ENCODE results near the gene SEMA4B. TPM values are rescaled to one million over a fixed set of nuclear protein-coding genes. Genes with fewer than 3 reads are reported as not detected.

The SEMA4B gene
- polyA plus RNA-seq (58.7 to 95.1 TPM (median 72.7 TPM) in 3 replicates), polyA minus RNA-seq (129 to 210 TPM (median 133 TPM) in 3 replicates)
- 14.0 TPM for polyA plus RNA-seq (2011; ENCODE audit: low read depth)
- 21.2 and 40.8 TPM in 2 replicates for polyA plus RNA-seq (2011; cell fraction: cytosol; rRNA removed)
- polyA plus RNA-seq (2011; cell fraction: nucleus; rRNA removed) = 116 and 175 TPM in 2 replicates
- 41.9 and 85.6 TPM in 2 replicates for polyA plus RNA-seq (2012; ENCODE audit: low replicate concordance)
- polyA minus RNA-seq (2011; cell fraction: cytosol; rRNA and poly(A)+ RNA removed) = 184 TPM
- polyA minus RNA-seq (2011; cell fraction: nucleus; rRNA and poly(A)+ RNA removed) = 289 and 325 TPM in 2 replicates

- dilution Hi-C loops (cut with MboI; ENCODE audit: extremely low pct_ligation_motif_present, low sequenced_read_pairs) = no loop called here
- FAIRE-seq (no peak), DNase-seq (ENCODE audit: low read depth, low spot score) (no peak)
- peak within 1 kb of the TSS; percentile 67 for H3K27ac ChIP-seq (ENCODE audit: control insufficient read depth, insufficient read depth, low read length)
- TF ChIP-seq EZH2 (IDR thresholded peaks at IDR 0.05; ENCODE audit: low read length) = no peak
- TF ChIP-seq CTCF (optimal IDR thresholded peaks at IDR 0.05 in 1 of 3, IDR thresholded peaks at IDR 0.05 in 1 of 3, conservative IDR thresholded peaks at IDR 0.05 in 1 of 3; ENCODE audit: extremely low read depth in 1 of 3, insufficient read depth in 2 of 3, low read length in 3 of 3) = no peak
- H3K9me3 ChIP-seq (ENCODE audit: control insufficient read depth, low read depth, low read length) = no peaks in the 10 kb centered on the region
- peak within 1 kb of the TSS; percentile 94 for H3K4me2 ChIP-seq (ENCODE audit: control insufficient read depth, extremely low read depth, insufficient read depth, low read depth, low read length)
- peaks cover 8% of the 10 kb centered on the region for H3K9me1 ChIP-seq (ENCODE audit: control insufficient read depth, extremely low read depth, insufficient read depth, low read length)
- H4K20me1 ChIP-seq (ENCODE audit: control insufficient read depth, extremely low read depth, insufficient read depth, low read length) = peaks cover 3% of the 10 kb centered on the region
- no peaks in the 10 kb centered on the region for H3K27me3 ChIP-seq (ENCODE audit: control insufficient read depth, extremely low read depth, insufficient read depth, low read length)
- peaks cover 61% of the 10 kb centered on the region for H3K79me2 ChIP-seq (ENCODE audit: control insufficient read depth, insufficient read depth, low read length)
- H3K9ac ChIP-seq (ENCODE audit: control insufficient read depth, extremely low read depth, insufficient read depth, low read length) = peak within 1 kb of the TSS; percentile 80
- H3K4me1 ChIP-seq (ENCODE audit: control insufficient read depth, extremely low read depth, insufficient read depth, low read length) = peaks cover 44% of the 10 kb centered on the region
- H2AFZ ChIP-seq (ENCODE audit: control insufficient read depth, low read length) = no peak within 1 kb of the TSS
- peaks cover 8 to 28% of the 10 kb centered on the region in 2 experiments for H3K36me3 ChIP-seq (ENCODE audit: control insufficient read depth in 2 of 2, extremely low read depth in 1 of 2, insufficient read depth in 2 of 2, low read length in 2 of 2)
- H3K4me3 ChIP-seq (ENCODE audit: control insufficient read depth in 2 of 3, extremely low read depth in 1 of 3, insufficient read depth in 2 of 3, low read depth in 1 of 3, low read length in 3 of 3) = peak within 1 kb of the TSS; percentile 81 to 99 (median 82)
Observed at GRCh38 chr15:90201130-90201943, at the start of gene SEMA4B. SEMA4B (plus strand) TSS chr15:90201330; CDS start chr15:90201579, 249 bp downstream.

DNA sequence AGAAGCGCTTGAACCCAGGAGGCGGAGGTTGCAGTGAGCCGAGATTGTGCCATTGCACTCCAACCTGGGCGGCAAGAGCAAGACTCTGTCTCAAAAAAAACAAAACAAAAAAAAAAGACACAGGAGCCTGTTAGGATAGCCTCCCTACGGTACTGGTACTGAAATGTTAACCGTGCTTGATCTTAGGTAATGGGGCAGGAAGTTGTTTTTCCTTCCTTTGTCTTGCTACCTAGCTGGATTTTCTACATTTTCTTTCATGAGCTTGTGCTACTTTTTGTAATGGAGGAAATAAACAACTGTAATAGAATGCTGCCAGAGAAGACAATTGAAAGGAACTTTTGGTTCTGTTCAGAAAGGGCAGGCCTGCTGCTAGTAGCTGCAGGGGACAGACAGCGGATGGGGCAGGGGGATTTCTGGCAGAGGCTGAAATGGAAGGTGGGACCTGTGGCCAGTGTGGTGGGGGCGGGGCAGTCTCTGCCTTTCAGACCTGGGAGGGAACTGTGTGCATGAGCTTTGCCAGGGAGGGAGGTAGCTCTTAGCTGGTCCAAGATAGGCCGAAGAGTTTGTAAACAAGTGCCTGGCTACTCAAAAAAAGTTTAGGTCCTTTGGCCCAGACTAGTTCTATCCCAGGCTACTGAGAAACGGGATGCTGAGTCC, 49.0 kb upstream of the SEMA4B start:
- no peaks in the 10 kb centered on the region for H3K9me1 ChIP-seq (ENCODE audit: control insufficient read depth, extremely low read depth, insufficient read depth, low read length)
- FAIRE-seq = no peak
- no peak overlapping the region for H3K4me2 ChIP-seq (ENCODE audit: control insufficient read depth, extremely low read depth, insufficient read depth, low read depth, low read length)
- no peaks in the 10 kb centered on the region for H3K4me1 ChIP-seq (ENCODE audit: control insufficient read depth, extremely low read depth, insufficient read depth, low read length)
- H3K79me2 ChIP-seq (ENCODE audit: control insufficient read depth, insufficient read depth, low read length) = no peaks in the 10 kb centered on the region
- H3K4me3 ChIP-seq (ENCODE audit: control insufficient read depth in 2 of 3, extremely low read depth in 1 of 3, insufficient read depth in 2 of 3, low read depth in 1 of 3, low read length in 3 of 3) = no peak overlapping the region
- TF ChIP-seq EZH2 (IDR thresholded peaks at IDR 0.05; ENCODE audit: low read length) = no peak
- no peak for TF ChIP-seq CTCF (optimal IDR thresholded peaks at IDR 0.05 in 1 of 3, IDR thresholded peaks at IDR 0.05 in 1 of 3, conservative IDR thresholded peaks at IDR 0.05 in 1 of 3; ENCODE audit: extremely low read depth in 1 of 3, insufficient read depth in 2 of 3, low read length in 3 of 3)
- dilution Hi-C loops (cut with MboI; ENCODE audit: extremely low pct_ligation_motif_present, low sequenced_read_pairs) = no loop called here
- H3K36me3 ChIP-seq (ENCODE audit: control insufficient read depth in 2 of 2, extremely low read depth in 1 of 2, insufficient read depth in 2 of 2, low read length in 2 of 2) = no peaks in the 10 kb centered on the region
- no peak overlapping the region for H2AFZ ChIP-seq (ENCODE audit: control insufficient read depth, low read length)
- H3K27me3 ChIP-seq (ENCODE audit: control insufficient read depth, extremely low read depth, insufficient read depth, low read length) = no peaks in the 10 kb centered on the region
- no peak for DNase-seq (ENCODE audit: low read depth, low spot score)
- H3K9ac ChIP-seq (ENCODE audit: control insufficient read depth, extremely low read depth, insufficient read depth, low read length) = no peak overlapping the region
- no peaks in the 10 kb centered on the region for H4K20me1 ChIP-seq (ENCODE audit: control insufficient read depth, extremely low read depth, insufficient read depth, low read length)
- no peak overlapping the region for H3K27ac ChIP-seq (ENCODE audit: control insufficient read depth, insufficient read depth, low read length)
- no peaks in the 10 kb centered on the region for H3K9me3 ChIP-seq (ENCODE audit: control insufficient read depth, low read depth, low read length)

Measured in keratinocyte (primary cell).